Measurements from ENCODE around the gene USP7.
"Not testable (repeated sequence)": the region's sequence is repeated elsewhere in the genome, so short reads cannot be mapped to it uniquely, and the experiment has no call there.

The USP7 gene

DNA sequence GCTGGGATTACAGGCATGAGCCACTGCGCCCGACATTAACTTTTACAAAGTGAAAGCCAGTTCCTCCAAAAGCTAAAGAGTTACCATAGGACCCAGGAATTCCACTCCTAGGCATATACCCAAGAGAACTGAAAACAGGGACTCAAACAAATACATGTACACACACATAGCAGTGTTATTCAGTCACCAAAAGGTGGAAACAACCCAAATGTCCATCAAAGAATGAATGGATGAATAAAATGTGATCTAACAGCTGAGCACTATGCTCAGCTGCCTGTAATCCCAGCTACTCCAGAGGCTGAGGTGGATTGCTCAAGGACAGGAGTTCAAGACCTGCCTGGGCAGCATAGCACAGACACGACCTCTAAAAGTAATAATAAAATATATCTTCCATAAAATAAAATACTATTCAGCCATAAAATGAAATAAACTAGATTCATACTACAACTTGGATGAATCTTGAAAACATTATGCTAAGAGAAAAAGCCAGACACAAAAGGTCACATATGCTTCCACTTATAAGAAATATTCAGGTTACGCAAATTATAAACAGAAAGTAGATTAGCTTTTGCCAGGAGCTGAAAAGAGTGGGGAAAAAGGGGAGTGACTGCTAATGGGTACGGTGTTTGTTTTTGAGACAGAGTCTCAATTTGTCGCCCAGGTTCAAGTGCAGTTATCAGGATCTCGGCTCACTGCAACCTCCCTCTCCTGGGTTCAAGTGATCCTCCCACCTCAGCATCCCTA, 9.3 kb upstream of the USP7 start:
- DNase-seq = no peak

DNA sequence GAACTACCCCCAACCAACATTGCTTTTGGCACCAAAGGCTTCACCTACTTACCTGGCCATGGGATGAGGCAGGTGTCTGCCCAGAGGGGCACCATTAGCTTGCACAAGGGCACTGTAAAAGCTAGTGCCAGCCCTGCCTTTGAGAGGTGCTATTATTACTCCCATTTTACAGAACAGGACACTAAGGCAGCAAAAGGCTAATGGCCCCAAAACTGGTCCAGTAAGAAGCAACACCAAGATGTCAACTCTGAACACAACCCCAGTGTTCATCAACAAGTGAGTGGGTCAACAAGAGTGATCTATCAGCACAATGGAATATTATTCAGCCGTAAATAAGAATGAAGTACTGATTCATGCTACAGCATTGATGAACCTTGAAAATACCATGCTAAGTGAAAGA, 7.7 kb upstream of the USP7 start:
- DNase-seq = no peak

DNA sequence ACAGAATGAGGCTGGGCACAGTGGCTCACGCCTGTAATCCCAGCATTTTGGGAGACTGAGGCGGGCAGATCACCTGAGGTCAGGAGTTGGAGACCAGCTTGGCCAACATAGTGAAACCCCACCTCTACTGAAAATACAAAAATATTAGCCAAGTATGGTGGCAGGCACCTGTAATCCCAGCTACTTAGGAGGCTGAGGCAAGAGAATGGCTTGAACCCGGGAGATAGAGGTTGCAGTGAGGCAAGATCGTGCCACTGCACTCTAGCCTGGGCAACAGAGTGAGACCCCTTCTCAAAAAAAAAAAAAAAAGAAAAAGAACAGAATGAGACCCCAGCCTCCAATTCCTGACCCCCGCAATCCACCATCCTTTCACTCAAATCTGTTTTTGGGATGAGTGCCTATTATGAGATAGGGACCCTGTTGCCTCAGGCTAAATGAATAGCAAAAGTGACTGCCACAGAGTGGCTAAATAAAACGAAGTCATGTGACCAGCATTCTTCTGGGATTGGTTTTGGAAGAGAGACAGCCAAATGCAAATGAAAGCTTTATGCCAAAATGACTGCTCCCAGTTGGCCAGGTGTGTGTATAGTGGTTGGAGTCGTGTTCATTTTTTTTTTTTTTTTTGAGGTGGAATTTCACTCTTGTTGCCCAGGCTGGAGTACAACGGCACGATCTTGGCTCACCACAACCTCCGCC, 5.6 kb upstream of the USP7 start:
- DNase-seq = not testable (repeated sequence)

DNA sequence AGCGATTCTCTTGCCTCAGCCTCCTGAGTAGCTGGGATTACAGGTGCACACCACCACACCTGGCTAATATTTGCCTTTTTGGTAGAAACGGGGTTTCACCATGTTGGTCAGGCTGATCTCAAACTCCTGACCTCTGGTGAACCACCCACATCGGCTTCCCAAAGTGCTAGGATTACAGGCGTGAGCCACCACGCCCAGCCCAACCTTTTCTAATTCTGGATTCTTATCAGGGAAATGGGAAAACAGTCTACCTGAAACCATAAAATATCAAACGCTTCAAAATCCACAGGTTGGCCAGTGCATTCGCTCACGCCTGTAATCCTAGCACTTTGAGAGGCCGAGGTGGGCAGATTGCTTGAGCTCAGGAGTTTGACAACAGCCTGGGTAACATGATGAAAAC, 4.3 kb upstream of the USP7 start:
- DNase-seq = not testable (repeated sequence)

DNA sequence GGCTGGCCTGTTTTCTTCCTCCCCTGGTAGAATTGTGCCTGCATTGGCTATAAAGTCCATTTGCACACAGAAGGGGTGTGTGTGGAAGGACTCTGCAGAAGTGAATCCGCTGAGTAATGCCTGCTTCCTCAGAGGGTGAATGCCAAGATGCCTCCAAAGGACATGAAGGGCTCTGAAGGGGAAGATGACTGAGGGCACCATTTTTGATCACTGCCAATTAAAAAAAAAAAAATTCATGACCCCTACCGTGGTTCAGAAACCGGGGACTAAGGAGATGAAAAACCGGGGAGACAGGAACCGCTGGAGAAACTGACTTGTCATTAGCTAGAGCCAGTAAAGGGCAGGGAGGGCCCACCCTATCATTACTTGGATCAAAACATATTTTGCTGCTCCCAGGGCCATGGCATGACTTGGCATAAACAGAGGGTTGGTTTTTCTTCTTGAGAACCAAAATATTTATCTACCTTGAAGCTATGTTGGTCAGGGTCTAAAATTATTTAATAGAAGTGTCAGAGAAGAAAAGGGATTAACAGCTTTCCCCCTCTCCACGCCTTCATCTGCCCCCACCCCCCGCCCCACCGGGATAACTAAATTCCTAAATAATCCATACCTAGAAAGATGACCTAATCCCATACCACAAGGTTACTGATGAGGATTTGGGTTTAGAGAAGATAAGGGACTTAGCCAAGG, 3.6 kb upstream of the USP7 start:
- DNase-seq = peak in 6 of 56 donors; percentile 2 to 32 (median 18)

DNA sequence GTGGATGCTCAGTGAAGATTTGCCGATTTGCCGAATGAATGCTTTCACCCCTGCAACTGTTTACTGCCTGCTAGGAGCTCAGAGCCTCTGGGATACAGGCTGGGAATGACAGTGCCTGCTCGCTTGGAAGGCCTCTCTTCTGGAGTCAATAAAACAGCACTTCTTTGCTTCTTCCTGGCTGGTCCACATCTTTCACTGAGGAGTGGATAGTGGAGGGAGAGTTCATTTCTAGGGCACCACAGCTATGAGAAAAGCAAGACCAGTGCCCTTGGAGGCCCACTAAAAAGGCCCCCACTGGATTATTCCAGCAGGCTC, 3.1 kb upstream of the USP7 start:
- no peak for DNase-seq

DNA sequence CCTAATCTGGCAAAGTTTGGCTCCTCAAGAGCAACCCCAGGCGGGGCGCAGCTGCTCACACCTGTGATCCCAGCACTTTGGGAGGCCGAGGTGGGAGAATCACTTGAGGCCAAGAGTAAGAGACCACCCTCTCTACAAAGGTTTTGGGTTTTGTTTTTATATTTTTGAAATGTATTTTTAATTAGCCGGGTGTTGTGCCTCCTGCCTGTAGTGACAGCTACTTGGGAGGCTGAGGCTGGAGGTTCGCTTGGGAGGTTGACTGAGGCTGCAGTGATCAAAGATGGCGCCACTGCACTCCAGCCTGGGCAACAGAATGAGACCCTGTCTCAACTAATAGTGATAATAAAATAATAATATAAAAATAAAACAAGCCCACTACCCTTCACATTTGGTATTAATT, 756 bp upstream of the USP7 start:
- no peak for DNase-seq

DNA sequence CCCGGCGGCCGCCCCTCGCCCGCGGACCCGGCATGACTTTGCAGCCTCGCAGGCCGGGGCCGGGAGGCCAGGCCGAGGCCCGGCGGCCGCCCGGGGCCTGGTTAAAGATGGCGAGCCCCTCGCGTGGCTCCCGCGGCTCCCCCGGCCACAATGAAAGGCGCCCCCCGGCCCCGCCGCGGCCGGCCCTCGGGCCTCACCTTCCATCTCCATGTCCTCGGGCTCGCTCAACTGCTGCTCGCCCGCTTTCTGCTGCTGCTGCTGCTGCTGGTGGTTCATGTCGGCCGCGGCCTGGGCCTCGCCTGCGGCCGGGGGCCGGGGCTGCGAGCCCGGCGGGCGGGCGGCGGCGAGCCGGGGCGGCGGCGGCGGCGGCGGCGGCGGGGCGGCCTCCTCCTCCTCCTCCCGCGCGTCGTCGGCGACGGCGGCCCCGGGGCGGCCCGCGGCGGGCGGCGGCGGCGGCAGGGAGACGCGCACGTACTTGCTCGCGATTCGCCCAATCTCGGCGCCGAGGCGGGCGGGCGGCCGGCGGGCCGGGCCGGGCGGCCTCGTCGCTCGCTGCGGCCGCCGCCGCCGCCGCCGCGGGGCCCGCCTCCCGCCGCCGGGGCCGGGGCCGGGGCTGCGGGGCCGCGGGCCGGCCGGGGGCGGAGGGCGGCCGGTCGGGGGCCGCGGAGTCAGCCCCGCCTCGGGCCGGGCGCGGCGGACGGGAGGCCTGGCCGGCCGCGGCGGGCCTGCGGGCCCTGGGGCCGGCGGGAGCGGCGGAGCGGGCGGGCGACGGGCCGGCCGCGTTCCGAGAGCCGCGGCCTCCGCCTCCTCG, 491 bp downstream of the USP7 start:
- DNase-seq = peak in 2 of 56 donors; percentile 10 to 38

DNA sequence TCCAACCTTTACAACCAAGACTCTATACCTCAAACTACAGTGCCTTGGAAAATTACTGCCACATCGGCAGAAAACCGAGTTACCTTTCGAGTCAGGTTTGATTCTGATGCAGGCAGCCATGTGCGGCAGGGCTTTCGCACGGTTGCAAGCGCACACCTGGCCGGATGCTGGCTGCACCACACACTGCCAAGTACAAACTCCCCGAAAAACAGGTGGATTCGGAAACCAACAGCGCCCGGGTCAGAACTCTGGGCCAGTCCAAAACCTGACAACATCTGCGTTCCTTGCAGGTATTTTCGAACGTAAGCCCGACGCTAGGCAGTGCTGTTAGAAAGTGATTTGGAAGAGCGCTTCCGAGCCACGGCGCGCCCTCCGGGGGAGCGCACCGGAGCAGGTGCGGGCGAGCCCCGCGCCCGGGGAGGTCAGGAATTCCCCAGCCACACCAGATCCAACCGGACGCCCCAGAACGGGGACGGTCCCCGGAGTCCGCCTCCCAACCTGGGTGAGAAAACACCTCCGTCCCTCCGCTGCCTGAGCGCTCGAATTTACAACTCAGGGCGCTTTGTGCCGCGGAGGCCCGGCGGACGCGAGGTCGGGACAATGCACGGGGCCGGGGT, 1.2 kb downstream of the USP7 start:
- peak in 6 of 56 donors; percentile 3 to 38 (median 11) for DNase-seq

DNA sequence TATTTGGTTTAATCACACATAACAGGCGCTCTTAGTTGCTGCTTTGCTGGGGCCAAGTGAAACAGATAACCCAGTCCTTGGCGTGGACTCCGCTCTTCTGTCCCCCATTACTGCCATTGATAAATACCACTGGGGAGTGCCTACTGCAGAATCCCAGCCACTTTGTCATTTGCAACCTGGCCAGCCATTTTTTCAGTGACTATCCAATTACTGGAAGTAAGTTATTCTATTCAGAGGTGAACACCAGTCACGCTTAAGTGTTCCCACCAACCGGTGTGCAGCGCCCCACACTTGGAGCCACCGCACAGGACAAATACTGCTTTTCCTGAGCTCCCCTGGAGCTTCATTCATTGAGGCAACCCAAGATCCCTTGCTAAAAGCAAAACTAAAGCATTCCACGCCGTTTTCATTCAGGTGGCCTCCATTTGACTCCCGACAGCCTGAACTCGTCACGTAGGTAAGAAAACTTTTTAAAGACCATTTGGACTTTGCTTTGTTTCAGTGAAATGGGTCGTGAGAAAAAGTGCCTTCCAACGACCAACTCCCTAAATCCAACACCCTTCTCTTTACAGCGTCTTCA, 1.8 kb downstream of the USP7 start:
- DNase-seq = no peak

DNA sequence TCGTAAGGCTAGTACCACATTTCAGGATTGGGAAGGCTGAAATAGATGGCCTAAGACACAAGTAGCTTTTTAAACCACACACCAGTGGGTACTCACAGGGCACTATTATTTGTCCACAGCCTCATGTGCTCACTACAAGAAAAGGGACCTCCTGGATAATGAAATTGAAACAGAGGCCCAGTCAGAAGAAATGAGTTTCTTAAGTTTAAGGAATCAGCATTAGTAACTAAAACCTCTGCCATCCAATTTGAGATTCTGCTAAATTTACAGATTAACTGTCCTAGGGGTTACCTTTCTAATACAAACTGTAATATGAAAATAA, 3.0 kb downstream of the USP7 start:
- no peak for DNase-seq

DNA sequence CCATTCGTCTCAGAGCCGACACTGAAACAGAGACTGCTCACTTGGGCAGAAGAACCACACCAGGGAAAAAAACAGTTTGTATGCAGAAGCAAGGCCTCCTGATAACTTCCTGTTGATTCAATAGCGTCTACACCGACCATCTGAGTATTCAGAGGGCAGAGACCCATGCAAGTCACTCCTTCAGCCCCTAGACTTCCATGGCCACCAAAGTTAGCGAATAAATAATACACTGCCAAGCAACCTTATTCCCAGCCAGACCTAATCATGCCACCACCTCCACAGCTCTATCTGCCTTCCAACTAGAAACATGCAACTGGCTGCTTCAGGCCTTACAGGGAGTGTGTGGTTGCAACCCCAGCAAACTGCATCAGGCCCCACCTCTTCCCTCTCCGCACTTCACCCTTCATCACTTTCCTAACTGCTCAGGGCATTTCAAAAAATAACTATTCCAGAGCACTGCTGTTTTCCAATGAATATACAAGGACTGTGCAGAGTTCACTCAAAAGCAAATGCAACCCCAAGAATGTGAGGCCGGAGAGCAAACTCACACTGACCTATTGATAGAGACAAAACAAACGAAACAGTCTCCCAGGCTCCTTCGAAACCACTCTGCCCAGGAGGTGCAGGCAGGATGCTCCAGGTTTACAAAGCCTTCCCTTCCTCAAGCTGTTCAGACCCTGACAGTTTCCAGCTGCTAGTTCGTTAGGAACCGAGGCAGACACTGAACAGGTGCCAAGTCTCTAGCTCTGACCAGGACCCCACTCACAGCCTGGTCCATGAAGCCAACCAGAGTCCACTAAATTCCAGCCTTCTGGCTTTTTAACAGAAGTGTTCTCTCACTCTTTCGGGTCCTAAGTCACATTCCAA, 3.6 kb downstream of the USP7 start:
- DNase-seq = no peak

DNA sequence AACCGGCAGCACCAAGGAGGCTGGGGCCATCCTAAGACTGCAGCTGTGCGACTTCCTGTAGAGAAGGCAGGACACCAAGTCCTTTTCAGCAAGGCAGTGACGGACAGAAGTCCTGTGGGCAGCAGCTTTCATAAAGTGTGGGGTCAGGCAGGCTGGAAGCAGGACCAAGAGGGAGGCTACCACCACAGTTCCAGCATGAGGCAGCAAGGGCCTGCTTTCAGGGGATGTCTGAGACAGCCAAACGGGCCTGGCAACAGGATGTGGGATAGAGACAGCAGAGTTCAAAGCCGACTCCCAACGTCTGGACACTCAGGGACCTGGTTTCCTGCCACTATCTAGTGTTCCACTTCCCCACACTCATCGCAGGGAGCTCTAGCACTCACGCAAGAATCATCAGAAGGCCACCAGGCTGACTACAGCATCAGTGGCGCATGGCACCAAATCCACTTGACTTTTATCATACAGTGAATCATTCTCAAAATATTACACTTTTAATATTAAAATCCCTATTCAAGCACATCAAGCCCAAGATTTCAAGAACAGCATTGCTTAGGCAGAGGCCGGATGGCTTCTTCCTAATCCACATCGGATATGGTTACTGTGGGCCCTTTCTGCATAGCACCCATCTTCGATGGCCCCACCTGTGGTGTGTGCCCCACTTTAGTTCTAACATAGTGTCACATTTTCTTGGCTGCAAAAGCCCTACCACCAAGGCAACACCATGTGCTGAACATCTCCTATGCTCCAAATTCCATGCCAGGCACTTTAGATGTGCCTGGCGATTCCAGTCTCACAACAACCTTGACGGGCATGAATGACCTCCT, 5.2 kb downstream of the USP7 start:
- DNase-seq = peak in 2 of 56 donors; percentile 12 to 20

DNA sequence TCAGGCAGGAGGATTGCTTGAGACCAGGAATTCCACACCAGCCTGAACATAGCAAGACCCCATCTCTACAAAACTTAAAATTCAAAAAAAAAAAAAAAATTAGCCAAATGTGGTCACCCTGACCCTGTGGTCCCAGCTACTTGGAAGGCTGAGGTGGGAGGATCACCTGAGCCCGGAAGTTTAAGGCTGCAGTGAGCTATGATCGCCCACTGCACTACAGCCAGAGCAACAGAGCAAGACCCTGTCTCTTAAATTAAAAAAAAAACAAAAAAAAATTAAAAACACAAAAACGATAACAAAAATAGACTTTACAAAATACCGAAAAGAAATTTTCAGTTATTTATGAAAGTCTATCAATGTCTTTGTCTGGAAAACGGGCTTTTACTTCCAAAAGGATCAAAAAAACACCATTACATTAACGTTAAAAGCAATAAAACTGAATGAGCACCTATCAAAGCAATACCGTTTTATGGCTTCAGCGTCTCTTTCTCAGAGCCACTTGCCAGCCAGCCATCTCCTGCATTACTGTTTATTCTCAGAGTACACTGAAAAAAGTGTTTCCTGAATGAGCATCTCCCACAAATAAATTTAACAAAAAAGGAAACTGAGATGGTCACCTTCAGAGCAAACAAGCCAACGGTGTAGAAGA, 6.1 kb downstream of the USP7 start:
- DNase-seq = no peak

DNA sequence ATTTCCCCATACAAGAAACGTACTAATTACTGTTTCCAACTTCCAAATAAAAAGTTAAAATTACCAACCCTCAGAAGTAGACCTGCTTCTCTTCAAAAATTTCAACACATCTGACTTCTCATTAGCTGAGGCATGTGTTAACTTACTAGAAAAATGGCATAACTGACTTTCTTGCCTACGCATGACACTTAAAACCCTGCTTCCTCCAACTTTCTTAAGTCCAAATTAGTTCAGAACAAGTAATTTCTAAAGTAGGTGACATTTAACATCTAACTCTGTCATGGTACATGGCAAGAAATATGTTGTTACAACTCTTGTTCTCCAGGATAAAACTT, 6.7 kb downstream of the USP7 start:
- no peak for DNase-seq

DNA sequence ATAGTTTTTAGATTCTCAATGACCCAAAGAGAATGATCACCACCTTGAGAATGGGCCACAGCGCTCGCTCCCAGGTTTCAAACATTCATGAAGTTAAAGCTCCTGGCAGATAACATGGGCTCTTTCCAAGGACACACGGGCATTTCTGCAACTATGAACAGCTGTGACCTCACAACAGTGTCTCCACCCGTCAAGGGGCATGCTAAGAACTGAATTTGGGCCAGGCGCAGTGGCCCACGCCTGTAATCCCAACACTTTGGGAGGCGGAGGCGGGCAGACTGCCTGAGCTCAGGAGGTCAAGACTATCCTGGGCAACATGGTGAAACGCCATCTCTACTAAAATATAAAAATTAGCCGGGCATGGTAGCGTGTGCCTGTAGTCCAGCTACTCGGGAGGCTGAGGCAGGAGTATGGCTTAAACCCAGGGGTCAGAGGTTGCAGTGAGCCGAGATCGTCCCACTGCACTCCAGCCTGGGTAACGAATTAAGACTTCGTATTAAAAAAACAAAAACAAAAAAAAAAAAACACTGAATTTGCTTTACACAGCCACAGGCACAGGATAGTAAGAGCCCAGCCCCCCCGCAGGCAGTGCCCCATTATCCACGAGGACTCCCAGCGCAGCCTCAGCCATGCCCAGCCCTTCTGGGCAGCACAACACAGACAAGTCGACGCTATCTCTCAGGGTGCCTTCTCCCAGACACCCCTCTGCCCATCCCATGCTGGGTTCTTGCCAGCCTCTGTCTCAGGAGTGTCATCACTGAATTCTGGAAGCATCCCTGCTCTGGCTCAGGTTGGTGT, 7.2 kb downstream of the USP7 start:
- peak in 1 of 56 donors; percentile 7 for DNase-seq

DNA sequence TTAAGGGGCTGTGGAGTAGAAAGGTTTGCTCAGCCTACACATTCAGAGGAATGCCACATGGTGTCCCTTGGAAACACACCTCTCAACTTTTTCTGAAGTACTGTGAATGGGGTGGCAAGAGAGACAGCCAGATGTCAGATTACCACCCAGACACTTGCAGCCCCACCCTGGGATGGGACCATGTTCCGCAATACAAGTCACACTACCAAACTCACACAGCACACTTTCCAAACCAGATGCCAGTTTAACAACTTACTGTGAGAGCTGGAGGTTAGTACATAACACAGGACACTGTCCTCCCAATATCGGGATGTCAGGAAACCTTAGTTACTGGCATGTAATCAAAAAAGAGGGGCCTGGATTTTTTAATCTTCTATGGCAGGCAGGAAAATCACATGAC, 7.9 kb downstream of the USP7 start:
- DNase-seq = no peak

DNA sequence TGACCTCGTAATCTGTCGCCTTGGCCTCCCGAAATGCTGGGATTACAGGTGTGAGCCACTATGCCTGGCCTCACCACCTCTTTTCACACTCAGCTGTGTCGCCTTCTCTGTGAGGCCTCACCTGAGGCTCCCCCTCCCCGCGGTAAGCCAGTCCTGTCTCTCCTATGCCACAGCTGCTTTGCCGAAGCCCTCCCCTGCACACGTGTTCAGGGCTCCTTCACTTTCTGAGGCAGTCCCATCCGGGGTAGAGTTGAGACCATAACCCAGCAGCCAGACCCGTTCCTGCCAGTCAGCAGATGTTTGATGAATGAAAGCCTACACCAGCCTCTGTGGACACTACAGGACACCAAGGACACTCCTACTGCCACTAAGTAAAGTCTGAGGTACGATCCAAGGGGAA, 10.6 kb downstream of the USP7 start:
- no peak for DNase-seq
